HPDE6-E6E7 (cell line): ENCODE results near the gene HPS6.
A peak's percentile ranks its signal among the peaks of the same experiment; 100 is the strongest.
"Not testable (repeated sequence)": the region's sequence is repeated elsewhere in the genome, so short reads cannot be mapped to it uniquely, and the experiment has no call there.

ENCODE experiments used
- DNase-seq: peaks from one replicate; pipeline ENCODE4 v3.0.0; 2011; ENCODE audit warnings: missing footprints; ENCODE audit errors: extremely low spot score

HPS6 gene

DNA sequence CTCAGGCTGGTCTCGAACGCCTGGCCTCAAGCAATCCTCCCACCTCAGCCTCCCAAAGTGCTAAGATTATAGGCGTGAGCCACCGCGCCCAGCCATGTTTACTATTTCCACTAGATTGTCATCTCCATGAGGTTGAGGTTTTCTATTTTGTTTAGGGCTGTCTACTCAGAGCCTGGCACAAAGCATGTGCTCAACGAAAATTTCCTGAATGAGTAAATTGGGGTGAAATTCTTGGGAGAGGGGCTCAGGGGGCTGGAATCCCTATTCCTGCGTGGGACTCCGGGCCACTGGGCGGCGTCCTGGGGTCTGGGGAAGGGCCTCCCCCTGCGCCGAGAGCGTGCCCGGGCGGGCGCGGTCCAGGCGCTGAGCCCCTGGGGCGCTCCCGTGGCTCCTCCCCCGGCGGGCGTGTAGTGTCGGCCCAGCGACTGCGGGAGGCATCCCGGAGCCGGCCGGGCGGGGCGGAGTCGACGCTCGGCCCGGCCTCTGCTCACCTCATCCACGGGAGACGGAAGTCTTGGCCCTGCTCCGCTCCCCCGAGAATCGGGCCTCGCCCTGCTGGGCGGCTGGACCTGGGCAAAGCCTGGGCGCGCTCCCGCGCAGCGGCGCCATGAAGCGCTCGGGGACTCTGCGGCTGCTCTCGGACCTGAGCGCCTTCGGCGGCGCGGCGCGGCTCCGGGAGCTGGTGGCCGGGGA is at the start of gene HPS6:
HPS6 (plus strand) TSS at position 482 of the 693 bp plus-strand sequence; CDS start at position 608, 126 bp downstream.
- DNase-seq, result peak; percentile 96

DNA sequence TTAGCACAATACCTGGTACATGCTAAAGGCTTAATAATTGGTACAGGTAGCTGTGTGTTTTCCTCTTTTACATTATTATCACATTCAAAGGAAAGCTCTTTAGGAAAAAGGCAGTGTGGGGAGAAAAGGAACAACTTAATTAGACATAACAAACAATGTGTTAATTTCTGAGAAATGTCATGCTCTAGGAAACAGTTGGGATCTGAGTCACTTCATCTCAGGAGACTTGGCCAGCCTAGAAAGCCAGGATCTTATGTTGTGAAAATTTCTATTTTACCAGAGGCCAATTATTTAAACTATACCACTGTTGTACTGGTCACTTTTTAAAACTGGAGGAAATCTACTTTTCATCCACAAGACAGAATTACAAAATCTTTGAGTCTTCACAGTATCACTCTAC is 48.7 kb upstream of the HPS6 start:
- no peak for DNase-seq

DNA sequence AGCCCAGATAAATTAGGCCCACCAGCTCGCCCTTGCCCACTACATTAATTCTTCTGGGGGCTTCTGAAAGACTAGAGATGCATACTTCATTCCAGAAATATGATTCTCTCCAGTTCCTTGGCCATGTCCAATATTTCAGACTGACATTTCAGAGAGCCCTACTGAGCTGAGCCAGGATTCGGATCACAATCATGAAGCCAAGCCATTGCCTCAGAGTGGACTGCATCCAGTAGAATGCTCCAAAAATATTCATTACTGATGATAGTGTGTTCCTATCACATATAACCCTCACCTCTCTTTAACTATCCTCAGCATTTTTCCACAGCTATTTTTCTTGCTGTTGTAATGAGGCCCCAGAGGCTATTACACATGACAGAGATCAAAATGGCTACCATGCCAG is 47.9 kb upstream of the HPS6 start:
- DNase-seq, result no peak

DNA sequence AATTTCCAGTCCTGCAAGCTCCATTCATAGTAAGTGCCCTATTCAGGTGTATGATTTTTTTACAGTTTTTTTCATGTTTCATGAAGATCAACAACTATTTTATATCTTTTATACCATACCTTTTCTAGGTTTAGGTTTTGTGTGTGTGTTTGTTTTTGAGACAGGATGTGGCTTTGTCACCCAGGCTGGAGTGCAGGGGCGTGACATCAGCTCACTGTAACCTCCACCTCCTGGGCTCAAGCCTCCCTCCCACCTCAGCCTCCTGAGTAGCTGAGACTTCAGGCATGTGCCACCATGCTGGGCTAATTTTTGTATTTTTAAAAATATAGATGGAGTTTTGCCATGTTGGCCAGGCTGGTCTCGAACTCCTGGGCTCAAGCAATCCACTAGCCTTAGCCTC is 44.2 kb upstream of the HPS6 start:
- no peak for DNase-seq

DNA sequence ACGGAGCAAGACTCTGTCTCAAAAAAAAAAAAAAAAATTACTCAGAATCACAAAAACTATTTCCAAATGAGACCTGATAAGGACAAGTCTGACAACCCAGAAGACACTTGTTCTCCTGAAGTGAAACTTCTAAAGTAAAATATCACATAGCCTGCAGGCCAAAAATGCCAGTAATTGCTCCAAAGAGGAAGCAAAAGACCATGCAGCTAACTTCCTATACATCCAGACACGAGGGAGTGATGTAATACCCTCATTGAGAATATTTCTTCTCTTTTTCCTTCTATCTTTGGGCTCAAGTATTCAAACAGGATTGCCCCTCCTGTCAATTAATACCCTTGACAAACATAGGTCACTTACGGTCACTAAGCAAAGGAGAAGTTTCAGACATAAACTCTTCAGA is 40.4 kb upstream of the HPS6 start:
- DNase-seq, result no peak

DNA sequence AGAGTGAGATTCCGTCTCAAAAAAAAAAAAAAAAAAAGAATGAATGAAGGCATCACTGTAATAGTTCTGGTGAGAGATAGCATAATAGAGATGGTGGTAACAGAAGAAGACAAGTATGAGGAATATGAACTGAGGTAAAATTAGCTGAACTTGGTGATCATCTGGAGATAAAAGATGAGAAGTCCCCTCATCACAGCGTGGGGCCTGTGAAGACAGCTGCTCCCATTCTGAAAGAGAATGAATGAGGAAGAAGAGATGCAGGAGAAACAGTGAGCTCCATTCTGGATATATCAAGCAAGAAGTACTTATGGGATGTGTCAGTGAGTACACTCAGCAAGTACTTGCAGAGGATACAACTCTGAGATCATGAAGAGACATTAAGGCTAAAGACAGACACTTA is 37.9 kb upstream of the HPS6 start:
- DNase-seq, result no peak

DNA sequence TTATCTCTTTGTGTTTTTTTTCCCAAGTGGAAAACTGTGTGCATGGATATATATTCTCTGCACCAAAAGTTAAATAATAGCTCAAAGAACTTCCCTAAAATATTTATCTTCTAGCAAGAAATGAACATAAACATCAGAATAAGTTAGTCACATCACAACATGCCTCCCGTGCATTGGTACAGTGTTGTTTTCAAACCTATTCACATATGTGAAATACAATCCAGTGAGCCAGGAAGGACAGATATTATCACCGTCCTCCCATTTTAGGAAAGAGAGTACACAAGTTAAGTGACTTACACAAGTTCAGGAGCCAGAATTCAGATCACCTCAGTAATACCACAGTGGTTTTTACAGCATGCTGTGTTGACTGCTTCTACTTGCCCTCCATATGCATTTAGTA is 31.4 kb upstream of the HPS6 start:
- no peak for DNase-seq

DNA sequence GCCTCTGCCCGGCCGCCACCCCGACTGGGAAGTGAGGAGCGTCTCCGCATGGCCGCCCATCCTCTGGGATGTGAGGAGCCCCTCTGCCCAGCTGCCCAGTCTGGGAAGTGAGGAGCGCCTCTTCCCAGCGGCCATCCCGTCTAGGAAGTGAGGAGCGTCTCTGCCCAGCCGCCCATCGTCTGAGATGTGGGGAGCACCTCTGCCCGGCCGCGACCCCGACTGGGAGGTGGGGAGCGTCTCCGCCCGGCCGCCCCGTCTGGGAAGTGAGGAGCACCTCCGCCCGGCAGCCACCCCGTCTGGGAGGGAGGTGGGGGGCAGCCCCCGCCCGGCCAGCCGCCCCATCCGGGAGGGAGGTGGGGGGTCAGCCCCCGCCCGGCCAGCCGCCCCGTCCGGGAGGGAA is 29.3 kb upstream of the HPS6 start:
- not testable (repeated sequence) for DNase-seq

DNA sequence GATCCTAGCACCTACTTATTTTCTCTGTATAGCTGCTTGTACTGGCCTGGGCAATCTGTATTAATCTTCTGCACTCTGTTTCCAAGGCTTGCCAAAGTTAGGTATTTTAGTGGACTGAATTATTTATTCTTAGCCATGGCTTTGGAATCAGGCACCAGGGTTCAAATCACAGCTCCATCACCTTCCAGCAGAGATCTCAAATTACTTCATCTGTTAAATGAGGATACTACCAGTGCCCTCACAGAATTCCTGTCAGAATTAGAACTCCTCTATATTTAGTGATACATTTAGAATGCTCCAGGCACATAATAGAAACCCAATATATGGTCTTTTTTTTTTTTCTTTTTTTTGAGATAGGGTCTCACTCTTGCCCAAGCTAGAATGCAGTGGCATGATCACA is 26.7 kb upstream of the HPS6 start:
- DNase-seq, result no peak

DNA sequence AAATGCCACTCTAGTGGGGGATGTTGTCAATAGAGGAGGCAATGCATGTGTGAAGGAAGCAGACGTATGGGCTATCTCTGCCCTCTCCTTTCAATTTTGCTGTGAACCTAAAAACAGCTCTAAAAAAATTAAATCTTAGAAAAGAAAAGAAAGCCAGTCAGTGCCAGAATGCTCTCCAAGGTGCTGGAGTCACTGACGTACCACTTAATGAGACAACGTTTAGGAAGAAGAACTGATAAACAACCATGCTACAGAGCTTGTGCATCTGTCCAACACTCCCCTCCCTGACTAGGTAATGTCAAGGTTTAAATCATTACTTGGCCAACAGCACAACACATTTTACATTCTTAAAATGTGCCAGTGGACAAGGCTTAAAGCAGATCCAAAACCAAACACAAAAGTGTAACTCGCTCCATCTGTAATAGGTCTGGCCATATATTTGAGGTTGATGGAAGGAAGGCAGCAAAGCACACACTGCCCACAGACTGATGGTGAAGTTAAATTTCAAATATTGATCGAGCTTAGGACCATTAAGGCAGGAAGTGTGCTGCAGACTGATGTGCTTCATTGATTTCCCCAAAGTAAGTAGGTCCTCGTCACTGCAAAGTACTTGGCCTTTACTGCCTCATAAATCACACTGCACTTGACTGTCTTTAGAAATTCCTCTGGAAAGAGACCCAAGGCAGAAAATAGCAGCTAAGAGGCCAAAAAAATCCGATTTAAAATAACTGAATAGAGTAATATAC is 24.7 kb upstream of the HPS6 start:
- DNase-seq, result no peak

DNA sequence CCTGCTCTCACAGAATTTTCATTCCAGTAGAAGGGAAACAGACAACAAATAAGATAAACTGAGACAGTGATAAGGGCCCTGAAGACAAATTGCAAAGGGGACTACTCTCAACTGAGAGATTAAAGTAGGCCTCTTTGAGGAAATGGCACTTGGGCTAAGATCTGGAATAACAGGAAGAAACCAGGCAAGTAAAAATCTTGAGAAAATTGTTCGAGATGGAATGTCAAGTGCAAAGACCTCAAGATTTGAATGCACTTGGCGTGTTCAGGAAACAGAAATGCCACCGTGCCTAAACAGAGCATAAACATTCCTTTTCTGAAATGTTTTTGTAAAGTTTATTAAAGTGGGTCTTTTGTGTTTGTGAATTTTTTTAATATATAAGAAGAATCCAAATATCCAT is 19.9 kb upstream of the HPS6 start:
- no peak for DNase-seq

DNA sequence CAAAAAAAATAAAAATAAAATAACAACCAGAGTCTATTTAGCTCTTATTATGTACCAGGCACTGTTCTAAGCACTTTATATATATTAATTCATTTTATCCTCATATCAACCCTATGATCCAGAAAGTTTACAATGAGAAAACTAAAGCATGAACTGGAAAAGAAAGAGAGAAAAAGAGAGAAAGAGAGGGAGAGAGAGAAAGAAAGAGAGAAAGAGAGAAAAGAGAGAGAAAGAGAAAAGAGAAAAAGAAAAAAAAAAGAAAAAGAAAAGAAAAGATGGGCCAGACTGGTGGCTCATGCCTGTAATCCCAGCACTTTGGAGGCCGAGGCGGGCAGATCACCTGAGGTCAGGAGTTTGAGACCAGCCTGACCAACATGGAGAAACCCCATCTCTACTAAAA is 19.1 kb upstream of the HPS6 start:
- no peak for DNase-seq

DNA sequence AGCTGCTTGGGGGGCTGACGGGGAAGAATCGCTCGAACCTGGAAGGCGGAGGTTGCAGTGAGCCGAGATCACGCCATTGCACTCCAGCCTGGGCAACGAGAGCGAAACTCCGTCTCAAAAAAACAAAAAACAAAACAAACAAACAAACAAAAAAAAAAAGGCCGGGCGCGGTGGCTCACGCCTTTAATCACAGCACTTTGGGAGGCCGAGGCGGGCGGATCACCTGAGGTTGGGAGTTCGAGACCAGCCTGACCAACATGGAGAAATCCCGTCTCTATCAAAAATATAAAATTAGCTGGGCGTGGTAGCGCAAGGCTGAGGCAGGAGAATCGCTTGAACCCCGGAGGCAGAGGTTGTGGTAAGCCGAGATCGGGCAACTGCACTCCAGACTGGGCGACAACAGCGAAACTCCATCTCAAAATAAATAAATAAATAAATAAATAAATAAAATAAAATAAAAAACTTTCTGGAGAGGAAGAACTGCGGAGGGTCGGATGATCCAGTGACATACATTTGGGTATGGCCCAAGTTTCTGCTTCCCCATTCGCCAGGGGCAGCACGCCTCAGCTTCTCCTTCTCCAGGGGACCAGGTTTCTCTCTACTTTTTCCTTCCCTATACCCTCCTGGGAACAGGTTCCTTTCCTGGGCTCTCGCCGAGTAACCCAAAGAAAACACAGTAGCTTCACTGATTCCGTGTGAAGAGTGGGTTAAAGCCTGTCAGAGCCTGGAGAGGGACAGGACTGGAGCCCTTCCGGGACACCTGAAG is 10.1 kb upstream of the HPS6 start:
- not testable (repeated sequence) for DNase-seq

DNA sequence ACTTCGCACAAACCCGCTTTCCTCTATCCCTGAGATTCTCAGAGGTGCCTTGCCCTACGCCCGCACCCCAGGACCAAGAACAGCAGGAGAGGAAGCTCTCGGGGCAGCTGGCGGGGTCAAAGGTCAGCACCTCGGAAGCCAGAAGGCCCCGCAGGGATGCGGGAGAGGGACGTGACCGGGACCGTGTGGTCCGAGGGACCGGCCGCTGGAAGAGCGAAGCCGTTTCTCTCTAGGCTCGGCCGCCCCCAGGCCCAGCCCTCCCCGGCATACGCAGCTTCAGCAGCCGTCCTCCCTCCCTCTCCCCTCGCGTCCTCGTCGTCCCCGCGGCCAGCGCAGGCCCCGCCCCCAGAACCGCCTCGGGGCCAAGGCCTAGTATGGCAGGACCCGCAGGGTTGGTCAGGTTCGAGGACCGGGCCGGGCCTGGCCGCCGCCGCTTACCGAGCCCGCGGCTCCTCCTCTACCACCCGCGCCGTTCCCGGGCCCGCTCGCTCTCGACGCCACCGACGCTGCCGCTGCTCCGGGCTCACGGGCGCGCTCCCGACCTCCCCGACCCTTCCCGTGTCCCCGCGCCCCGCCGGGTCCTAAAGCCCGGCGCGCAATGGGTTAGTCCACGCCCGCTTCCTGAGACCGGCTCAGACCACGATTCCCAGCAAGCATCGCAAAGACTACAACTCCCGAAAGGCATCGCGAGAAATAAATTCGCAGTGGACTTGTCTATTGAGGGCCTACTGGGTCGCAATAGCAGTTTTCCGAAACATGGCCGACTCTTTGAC is 9.3 kb upstream of the HPS6 start, which contains the start of gene ARMH3:
ARMH3 (minus strand) TSS at position 527 of the 773 bp plus-strand sequence. CDS start 16,059 bp downstream, outside the sequence.
- peak; percentile 99 for DNase-seq

DNA sequence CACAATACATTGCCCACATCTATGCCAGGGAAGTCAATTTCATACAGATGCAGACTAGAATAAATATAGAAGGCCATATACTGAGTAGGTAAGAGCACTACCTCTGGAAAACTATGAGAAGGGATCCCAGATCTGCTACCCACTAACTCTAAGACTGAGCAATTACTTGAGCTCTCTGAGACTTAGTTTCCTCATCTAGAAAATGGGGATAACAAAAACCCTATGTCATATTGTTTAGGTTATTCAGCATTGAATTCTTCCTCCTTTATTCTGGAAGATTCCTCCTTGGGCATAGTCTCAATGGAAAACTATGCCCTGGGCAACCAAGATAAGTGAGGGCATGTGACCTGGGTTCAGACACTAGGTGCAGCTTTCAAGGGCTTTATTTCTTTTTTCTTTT is 5.2 kb upstream of the HPS6 start:
- DNase-seq, result no peak

DNA sequence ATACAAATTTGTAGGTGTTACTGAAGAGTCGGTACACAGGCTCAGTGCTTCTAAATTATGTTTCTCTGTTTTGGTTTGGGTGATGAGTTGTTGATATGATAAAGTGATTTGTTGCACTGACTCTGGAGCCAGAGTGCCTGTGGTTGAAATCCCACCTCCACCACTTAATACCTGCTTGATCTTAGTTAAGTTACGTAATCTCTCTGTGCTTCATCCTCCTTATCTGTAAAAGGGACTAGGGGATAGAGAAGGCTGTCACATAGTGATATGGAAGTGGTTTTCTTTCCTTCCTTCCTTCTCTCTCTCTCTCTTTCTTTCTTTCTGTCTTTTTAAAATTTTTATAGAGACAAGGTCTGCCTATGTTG is 664 bp upstream of the HPS6 start:
- DNase-seq, result no peak

DNA sequence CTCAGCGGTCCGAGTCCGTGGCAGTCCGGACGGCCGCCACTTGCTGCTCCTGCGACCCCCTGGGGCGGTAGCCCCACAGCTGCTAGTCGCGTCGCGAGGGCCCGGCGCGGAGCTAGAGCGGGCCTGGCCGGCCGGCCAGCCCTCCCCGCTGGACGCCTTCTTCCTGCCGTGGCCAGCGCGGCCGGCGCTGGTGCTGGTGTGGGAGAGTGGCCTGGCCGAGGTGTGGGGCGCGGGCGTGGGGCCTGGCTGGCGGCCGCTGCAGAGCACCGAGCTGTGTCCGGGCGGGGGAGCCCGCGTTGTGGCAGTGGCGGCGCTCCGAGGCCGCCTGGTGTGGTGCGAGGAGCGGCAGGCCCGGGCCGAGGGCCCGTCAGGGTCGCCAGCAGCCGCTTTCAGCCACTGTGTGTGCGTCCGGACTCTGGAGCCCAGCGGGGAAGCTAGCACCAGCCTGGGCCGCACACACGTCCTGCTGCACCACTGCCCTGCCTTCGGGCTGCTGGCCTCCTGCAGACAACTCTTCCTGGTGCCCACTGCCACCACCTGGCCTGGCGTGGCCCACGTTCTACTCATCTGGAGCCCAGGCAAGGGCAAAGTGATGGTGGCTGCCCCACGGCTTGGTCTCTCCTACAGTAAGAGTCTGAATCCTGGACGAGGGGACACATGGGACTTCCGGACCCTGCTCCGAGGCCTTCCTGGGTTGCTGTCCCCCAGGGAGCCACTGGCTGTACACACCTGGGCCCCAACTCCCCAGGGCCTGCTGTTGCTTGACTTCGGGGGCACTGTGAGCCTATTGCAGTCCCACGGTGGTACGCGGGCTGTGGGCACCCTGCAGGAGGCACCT is 631 bp downstream of the HPS6 start:
- DNase-seq, result peak; percentile 16

DNA sequence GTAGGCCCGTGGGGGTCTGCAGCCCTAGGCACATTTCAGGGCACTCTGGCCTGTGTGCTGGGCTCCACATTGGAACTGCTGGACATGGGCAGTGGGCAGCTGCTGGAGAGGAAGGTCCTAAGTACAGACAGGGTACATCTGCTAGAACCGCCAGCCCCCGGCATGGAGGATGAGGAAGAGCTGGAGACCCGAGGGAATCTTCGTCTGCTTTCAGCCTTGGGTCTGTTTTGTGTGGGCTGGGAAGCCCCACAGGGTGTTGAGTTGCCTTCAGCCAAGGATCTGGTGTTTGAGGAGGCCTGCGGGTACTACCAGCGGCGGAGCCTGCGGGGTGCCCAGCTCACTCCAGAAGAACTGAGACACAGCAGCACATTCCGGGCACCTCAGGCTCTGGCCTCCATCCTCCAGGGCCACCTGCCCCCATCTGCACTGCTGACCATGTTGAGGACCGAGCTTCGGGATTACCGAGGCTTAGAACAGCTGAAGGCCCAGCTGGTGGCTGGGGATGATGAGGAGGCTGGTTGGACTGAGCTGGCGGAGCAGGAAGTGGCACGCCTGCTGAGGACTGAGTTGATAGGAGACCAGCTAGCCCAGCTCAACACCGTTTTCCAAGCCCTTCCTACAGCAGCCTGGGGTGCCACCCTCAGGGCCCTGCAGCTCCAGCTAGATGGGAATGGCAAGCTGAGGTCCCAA is 1.4 kb downstream of the HPS6 start:
- no peak for DNase-seq

DNA sequence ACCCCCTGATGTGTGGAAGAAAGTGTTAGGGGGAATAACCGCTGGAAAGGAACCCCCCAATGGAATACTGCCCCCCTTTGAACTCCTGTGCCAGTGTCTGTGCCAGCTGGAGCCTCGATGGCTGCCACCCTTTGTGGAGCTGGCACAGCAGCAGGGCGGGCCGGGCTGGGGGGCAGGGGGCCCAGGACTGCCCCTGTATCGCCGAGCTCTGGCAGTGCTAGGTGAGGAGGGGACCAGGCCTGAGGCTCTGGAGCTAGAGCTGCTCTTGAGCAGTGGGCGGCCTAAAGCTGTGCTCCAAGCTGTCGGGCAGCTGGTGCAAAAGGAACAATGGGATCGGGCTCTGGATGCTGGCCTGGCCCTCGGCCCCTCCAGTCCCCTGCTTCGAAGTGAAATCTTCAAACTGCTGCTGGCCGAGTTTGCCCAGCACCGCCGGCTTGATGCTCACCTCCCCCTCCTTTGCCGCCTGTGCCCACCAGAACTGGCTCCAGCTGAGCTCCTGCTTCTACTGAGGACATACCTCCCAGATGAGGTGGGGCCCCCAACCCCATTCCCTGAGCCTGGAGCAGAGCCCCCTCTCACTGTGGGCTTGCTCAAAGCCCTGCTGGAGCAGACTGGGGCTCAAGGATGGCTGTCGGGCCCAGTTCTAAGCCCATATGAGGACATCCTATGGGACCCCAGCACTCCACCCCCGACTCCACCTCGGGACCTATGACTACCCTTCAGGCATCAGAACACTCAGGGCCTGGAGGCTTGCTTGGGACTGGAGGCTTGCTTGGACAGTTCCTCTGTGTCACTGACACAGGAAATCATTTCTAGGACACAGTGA is 2.2 kb downstream of the HPS6 start:
- no peak for DNase-seq
